HepG2 (cell line): ENCODE measurements around the gene APOM. TPM values are rescaled to one million over a fixed set of nuclear protein-coding genes. Genes with fewer than 3 reads are reported as not detected.

Source experiments
- ATAD3A ChIP-seq: sonication (generic); formaldehyde crosslinking; IDR thresholded peaks from 2 replicates; pipeline ENCODE4 v1.4.0; 2020; ENCODE audit warnings: missing genetic modification reagents
- KDM2A ChIP-seq: sonication (generic); formaldehyde crosslinking; IDR thresholded peaks from 2 replicates; pipeline ENCODE4 v1.4.0; 2020; ENCODE audit warnings: low read depth, missing genetic modification reagents, borderline replicate concordance
- KDM5B ChIP-seq: sonication (generic); formaldehyde crosslinking; IDR thresholded peaks from 2 replicates; pipeline ENCODE4 v1.4.0; 2020; ENCODE audit warnings: missing genetic modification reagents, mild to moderate bottlenecking, borderline replicate concordance
- MBD4 ChIP-seq: IDR thresholded peaks from 2 replicates; pipeline ENCODE4 v1.6.1; 2012; ENCODE audit warnings: low read length, inconsistent platforms, borderline replicate concordance
- MYPOP ChIP-seq: sonication (generic); formaldehyde crosslinking; IDR thresholded peaks from 2 replicates; pipeline ENCODE4 v1.8.1; 2023; ENCODE audit warnings: mild to moderate bottlenecking, moderate library complexity, missing genetic modification reagents
- RXRA ChIP-seq: sonication (generic); formaldehyde crosslinking; IDR thresholded peaks from 2 replicates; pipeline ENCODE4 v1.5.1; 2020; ENCODE audit warnings: missing genetic modification reagents
- SIN3B ChIP-seq: fragments of 150-350 bp; IDR thresholded peaks from 2 replicates; pipeline ENCODE4 v1.6.1; 2014; ENCODE audit warnings: low read length
- SOX13 ChIP-seq, 3 experiments: fragments of 450-650 bp in 1 of 3; sonication (generic) in 1 of 3; formaldehyde crosslinking in 1 of 3; IDR thresholded peaks in 2 of 3; conservative IDR thresholded peaks in 1 of 3; 2 replicates each; pipeline versions ENCODE4 v1.5.0 to v1.6.1; 2016 to 2020; ENCODE audit warnings: antibody characterized with exemption in 1 of 3, mild to moderate bottlenecking in 1 of 3, missing compliant biosample characterization in 1 of 3, missing genetic modification reagents in 1 of 3, moderate library complexity in 1 of 3
- SRSF1 ChIP-seq: fragments of 200-400 bp; formaldehyde crosslinking; optimal IDR thresholded peaks from 2 replicates; pipeline ENCODE3; 2017; ENCODE audit warnings: mild to moderate bottlenecking, low read depth, low read length, moderate library complexity
- STAT6 ChIP-seq: sonication (generic); formaldehyde crosslinking; IDR thresholded peaks from 2 replicates; pipeline ENCODE4 v1.4.0; 2020; ENCODE audit warnings: missing genetic modification reagents, mild to moderate bottlenecking, borderline replicate concordance
- ZBTB4 ChIP-seq: sonication (generic); formaldehyde crosslinking; IDR thresholded peaks from 2 replicates; pipeline ENCODE4 v1.4.0; 2020; ENCODE audit warnings: missing genetic modification reagents, mild to moderate bottlenecking, borderline replicate concordance
- ZNF256 ChIP-seq: sonication (generic); formaldehyde crosslinking; conservative IDR thresholded peaks from 2 replicates; pipeline ENCODE4 v1.4.0; 2020; ENCODE audit warnings: missing genetic modification reagents
- ZNF317 ChIP-seq: sonication (generic); formaldehyde crosslinking; IDR thresholded peaks from 2 replicates; pipeline ENCODE4 v1.5.0; 2020; ENCODE audit warnings: mild to moderate bottlenecking, missing genetic modification reagents
- ZNF329 ChIP-seq: sonication (generic); formaldehyde crosslinking; IDR thresholded peaks from 2 replicates; pipeline ENCODE4 v1.9.0; 2021; ENCODE audit warnings: low read depth, mild to moderate bottlenecking, missing genetic modification reagents
- ZNF362 ChIP-seq: sonication (generic); formaldehyde crosslinking; IDR thresholded peaks from 2 replicates; pipeline ENCODE4 v1.4.0; 2020; ENCODE audit warnings: missing genetic modification reagents, mild to moderate bottlenecking, borderline replicate concordance
- ZNF414 ChIP-seq: sonication (generic); formaldehyde crosslinking; IDR thresholded peaks from 2 replicates; pipeline ENCODE4 v1.5.0; 2020; ENCODE audit warnings: missing genetic modification reagents
- ZNF775 ChIP-seq: sonication (generic); formaldehyde crosslinking; IDR thresholded peaks from 2 replicates; pipeline ENCODE4 v1.4.0; 2020; ENCODE audit warnings: missing genetic modification reagents, mild to moderate bottlenecking, moderate library complexity, borderline replicate concordance
- ZSCAN20 ChIP-seq: sonication (generic); formaldehyde crosslinking; IDR thresholded peaks from 2 replicates; pipeline ENCODE4 v1.4.0; 2020; ENCODE audit warnings: missing genetic modification reagents, mild to moderate bottlenecking, borderline replicate concordance
- polyA plus RNA-seq, 8 experiments: library from polyadenylated mRNA; depleted of rRNA in 3 of 8; stranded (reverse) in 7 of 8; unstranded in 1 of 8; fragments of >200 nt; fragmentation: Illumina TruSeq in 4 of 8; extraction: Trizol in 4 of 8; gene quantifications; 2 replicates each; pipeline versions ENCODE4 v1.2.1 to v1.2.3, GENCODE V29; 2011 to 2016; ENCODE audit warnings: low read depth in 4 of 8, missing spikeins in 1 of 8, mixed read lengths in 1 of 8; ENCODE audit not compliant: insufficient read depth in 1 of 8
- total RNA-seq, 5 experiments: library from RNA; depleted of rRNA; stranded (reverse); fragments of >200 nt; fragmentation: Illumina TruSeq; extraction: Trizol; gene quantifications; 2 replicates each; pipeline ENCODE4 v1.2.3, GENCODE V29; 2016; ENCODE audit warnings: low read depth in 1 of 5

APOM gene
- total and polyA plus RNA-seq, 2 of the 13 experiments (the other 11 are each of a cell fraction or from before 2014, with no cell fraction given), result 98.2 to 1,140 TPM

GRCh38 chr6:31665501-31666336, 10.0 kb downstream of the APOM start, which contains the start of gene CSNK2B (continued):
- TF ChIP-seq ZBTB4 (no peak), MBD4 (no peak), ZNF317 (peak; percentile 80), RXRA (CRISPR knock-in tag) (peak; percentile 73; the same call in 1 of the 2 replicates), SRSF1 (peak; percentile 55), KDM2A (peak; percentile 80; the same call in 1 of the 2 replicates), ZNF256 (CRISPR knock-in tag) (peak; percentile 83; the same call in 1 of the 2 replicates), MYPOP (CRISPR knock-in tag) (no peak; the same call in 1 of the 2 replicates), ZNF362 (no peak; the same call in 1 of the 2 replicates), ZSCAN20 (CRISPR knock-in tag) (no peak; the same call in 1 of the 2 replicates), SOX13 (IDR thresholded peaks at IDR 0.05) (0 out of 2 replicates have a peak, but pooled peaks have one; percentile 7), SOX13 (CRISPR knock-in tag; conservative IDR thresholded peaks at IDR 0.05 in 1 of 2, IDR thresholded peaks at IDR 0.05 in 1 of 2) (peak in 1 of 2 experiments; percentile 11; a peak in 1 of 4 replicates), STAT6 (no peak), ZNF329 (CRISPR knock-in tag) (no peak), ZNF414 (CRISPR knock-in tag) (no peak), ZNF775 (CRISPR knock-in tag) (peak; percentile 83; the same call in 1 of the 2 replicates), ATAD3A (CRISPR knock-in tag) (0 out of 2 replicates have a peak, but pooled peaks have one; percentile 38), KDM5B (CRISPR knock-in tag) (peak; percentile 79; the same call in 1 of the 2 replicates), SIN3B (peak; percentile 16; the same call in 1 of the 2 replicates)
